ENCODE results near the gene PSMD8.
"Not testable (repeated sequence)": the region's sequence is repeated elsewhere in the genome, so short reads cannot be mapped to it uniquely, and the experiment has no call there.

Gene PSMD8

GRCh38 chr19:38374332-38375097 is at the start of gene PSMD8:
TSS of gene PSMD8 (plus strand) at chr19:38374571. CDS start at chr19:38374602, 31 bp downstream.
- peak; percentile 92 for DNase-seq (ENCODE audit: low read depth)

- DNase-seq (ENCODE audit: low read depth), result no peak
These were observed 47.8 kb upstream of the PSMD8 start for GRCh38 chr19:38326591-38326990.

GRCh38 chr19:38329651-38330050 is 44.7 kb upstream of the PSMD8 start:
- DNase-seq (ENCODE audit: low read depth), result no peak

GRCh38 chr19:38331728-38332127 is 42.6 kb upstream of the PSMD8 start:
- DNase-seq (ENCODE audit: low read depth), result no peak

- DNase-seq (ENCODE audit: low read depth), result no peak
These were observed 41.1 kb upstream of the PSMD8 start for GRCh38 chr19:38333245-38333644.

- peak; percentile 76 for DNase-seq (ENCODE audit: low read depth)
These were observed 38.3 kb upstream of the PSMD8 start for GRCh38 chr19:38335949-38336637.

- DNase-seq (ENCODE audit: low read depth), result peak; percentile 21
These were observed 37.6 kb upstream of the PSMD8 start for GRCh38 chr19:38336638-38337359.

GRCh38 chr19:38337360-38337653 is 37.1 kb upstream of the PSMD8 start:
- no peak for DNase-seq (ENCODE audit: low read depth)

GRCh38 chr19:38339011-38339410 is 35.4 kb upstream of the PSMD8 start:
- not testable (repeated sequence) for DNase-seq (ENCODE audit: low read depth)

GRCh38 chr19:38340927-38341326 is 33.4 kb upstream of the PSMD8 start:
- DNase-seq (ENCODE audit: low read depth), result no peak

GRCh38 chr19:38346837-38347236 is 27.5 kb upstream of the PSMD8 start:
- DNase-seq (ENCODE audit: low read depth), result no peak

GRCh38 chr19:38350883-38351282 is 23.5 kb upstream of the PSMD8 start:
- DNase-seq (ENCODE audit: low read depth), result no peak

- no peak for DNase-seq (ENCODE audit: low read depth)
These were observed 22.4 kb upstream of the PSMD8 start for GRCh38 chr19:38351865-38352395.

- no peak for DNase-seq (ENCODE audit: low read depth)
These were observed 21.8 kb upstream of the PSMD8 start for GRCh38 chr19:38352611-38353010.

- DNase-seq (ENCODE audit: low read depth), result no peak
These were observed 18.3 kb upstream of the PSMD8 start for GRCh38 chr19:38355728-38356725.

- DNase-seq (ENCODE audit: low read depth), result no peak
These were observed 16.3 kb upstream of the PSMD8 start for GRCh38 chr19:38358071-38358470.

- DNase-seq (ENCODE audit: low read depth), result no peak
These were observed 14.9 kb upstream of the PSMD8 start for GRCh38 chr19:38359242-38360021.

- DNase-seq (ENCODE audit: low read depth), result no peak
These were observed 14.0 kb upstream of the PSMD8 start for GRCh38 chr19:38360351-38360750.

- no peak for DNase-seq (ENCODE audit: low read depth)
These were observed 13.3 kb upstream of the PSMD8 start for GRCh38 chr19:38360839-38361631.

GRCh38 chr19:38361633-38362075 is 12.7 kb upstream of the PSMD8 start:
- DNase-seq (ENCODE audit: low read depth), result peak; percentile 11
